Upper lobe of left lung (tissue), 6 donors: ENCODE results near the gene PTPRC. TPM values are rescaled to one million over a fixed set of nuclear protein-coding genes. Genes with fewer than 3 reads are reported as not detected.

Experiments used
- ATAC-seq, 2 donors: fragments of 200-7000 bp; cut with Tn5 transposase; one replicate each; pipeline ENCODE4 v1.9.1; 2022; ENCODE audit warnings: mild to moderate bottlenecking in 2 of 2, moderate library complexity in 2 of 2; ENCODE audit not compliant: low FRiP score in 2 of 2
- DNase-seq, 2 donors: peaks; one replicate each; pipeline ENCODE4 v3.0.0-alpha.2; 2019 to 2020
- H3K27ac ChIP-seq, 4 donors: fragments of 200-600 bp; sonication (generic); one replicate each; pipeline ENCODE4 v1.5.1; 2016 to 2019
- H3K27me3 ChIP-seq, 4 donors: fragments of 200-600 bp; sonication (generic); one replicate each; pipeline ENCODE4 v1.5.1; 2017 to 2019
- H3K36me3 ChIP-seq, 4 donors: fragments of 200-600 bp; sonication (generic); one replicate each; pipeline ENCODE4 v1.5.1; 2016 to 2019
- H3K4me1 ChIP-seq, 4 donors: fragments of 200-600 bp; sonication (generic); one replicate each; pipeline ENCODE4 v1.5.1; 2018 to 2019
- H3K4me3 ChIP-seq, 4 donors: fragments of 200-600 bp; sonication (generic); one replicate each; pipeline ENCODE4 v1.5.1; 2017 to 2019; ENCODE audit warnings: mild to moderate bottlenecking in 2 of 4, moderate library complexity in 1 of 4
- H3K9me3 ChIP-seq, 4 donors: fragments of 200-600 bp; sonication (generic); one replicate each; pipeline ENCODE4 v1.5.1; 2018 to 2019
- EP300 ChIP-seq, 4 donors: sonication (generic); formaldehyde crosslinking; IDR thresholded peaks; one replicate each; pipeline ENCODE4 v1.5.1; 2017; ENCODE audit warnings: antibody characterized with exemption in 4 of 4, control low read depth in 2 of 4
- POLR2A ChIP-seq, 4 donors: fragments of 450-650 bp; IDR thresholded peaks; one replicate each; pipeline ENCODE4 v1.5.1; 2016 to 2017; ENCODE audit warnings: antibody characterized with exemption in 4 of 4, mild to moderate bottlenecking in 2 of 4
- POLR2AphosphoS5 ChIP-seq, 2 donors: sonication (generic); formaldehyde crosslinking; IDR thresholded peaks; one replicate each; pipeline ENCODE4 v1.5.1; 2017; ENCODE audit warnings: antibody characterized with exemption in 2 of 2
- WGBS, 2 donors: methylation state at CpG; one replicate each; pipeline ENCODE4 v1.1.5; 2017 to 2018; 5-methylcytosine and 5-hydroxymethylcytosine counted together
- total RNA-seq, 6 donors: library from RNA; depleted of rRNA in 4 of 6; stranded (reverse); fragments of >200 nt in 4 of 6; gene quantifications; one replicate each; pipeline versions ENCODE4 v1.1.0 to v1.2.1, GENCODE V29; 2016 to 2021
- TF ChIP-seq, protein P1 (sequence below), 6 experiments: fragments of 450-650 bp in 4 of 6; fragments of 200-600 bp in 2 of 6; sonication (generic) in 2 of 6; IDR thresholded peaks; one replicate each; pipeline ENCODE4 v1.5.1; 2016 to 2019; ENCODE audit warnings: antibody characterized with exemption in 6 of 6
- donor health status: DM: no; HTN: no; CAD: no; lungs with moderate emphysema.
- donor health status: DM: no; HTN: yes; CAD: no; lungs with severe emphysema.

The PTPRC gene
- total RNA-seq, 6 donors from 2014 or later, result 70.2 to 171 (median 101) TPM

DNA sequence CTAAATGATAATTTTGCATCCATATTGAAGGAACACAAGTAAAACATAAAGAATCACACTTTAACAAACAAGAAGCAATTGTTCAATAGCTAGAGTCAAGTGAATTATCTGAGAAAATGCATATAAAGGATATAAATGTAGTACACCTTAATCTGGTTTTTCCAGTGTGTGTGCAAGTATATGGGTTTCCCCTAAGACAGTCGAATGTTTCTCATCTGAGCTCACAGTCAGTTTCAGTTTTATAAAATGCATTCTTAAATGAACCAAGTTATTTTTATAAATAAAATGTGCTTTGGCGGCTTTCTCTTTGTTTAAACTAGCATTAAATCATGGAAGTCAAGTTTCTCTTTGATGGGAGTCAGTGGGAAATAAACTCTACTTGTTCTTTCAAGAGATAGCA is 125.9 kb downstream of the PTPRC start:
- DNase-seq (no peak), ATAC-seq (no peak)
- H3K9me3 ChIP-seq, result no peaks in the 10 kb centered on the region
- H3K4me1 ChIP-seq, result peaks cover 0 to 7% (median 4%) of the 10 kb centered on the region in 4 donors
- TF ChIP-seq POLR2AphosphoS5 (IDR thresholded peaks at IDR 0.05), result no peak
- TF ChIP-seq, protein P1, sequence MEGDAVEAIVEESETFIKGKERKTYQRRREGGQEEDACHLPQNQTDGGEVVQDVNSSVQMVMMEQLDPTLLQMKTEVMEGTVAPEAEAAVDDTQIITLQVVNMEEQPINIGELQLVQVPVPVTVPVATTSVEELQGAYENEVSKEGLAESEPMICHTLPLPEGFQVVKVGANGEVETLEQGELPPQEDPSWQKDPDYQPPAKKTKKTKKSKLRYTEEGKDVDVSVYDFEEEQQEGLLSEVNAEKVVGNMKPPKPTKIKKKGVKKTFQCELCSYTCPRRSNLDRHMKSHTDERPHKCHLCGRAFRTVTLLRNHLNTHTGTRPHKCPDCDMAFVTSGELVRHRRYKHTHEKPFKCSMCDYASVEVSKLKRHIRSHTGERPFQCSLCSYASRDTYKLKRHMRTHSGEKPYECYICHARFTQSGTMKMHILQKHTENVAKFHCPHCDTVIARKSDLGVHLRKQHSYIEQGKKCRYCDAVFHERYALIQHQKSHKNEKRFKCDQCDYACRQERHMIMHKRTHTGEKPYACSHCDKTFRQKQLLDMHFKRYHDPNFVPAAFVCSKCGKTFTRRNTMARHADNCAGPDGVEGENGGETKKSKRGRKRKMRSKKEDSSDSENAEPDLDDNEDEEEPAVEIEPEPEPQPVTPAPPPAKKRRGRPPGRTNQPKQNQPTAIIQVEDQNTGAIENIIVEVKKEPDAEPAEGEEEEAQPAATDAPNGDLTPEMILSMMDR (IDR thresholded peaks at IDR 0.05), result no peak
- 36 to 45% methylated on average over 2 of the region's 2 CpGs for WGBS, 2 donors
- no peak overlapping the region for H3K4me3 ChIP-seq
- no peaks in the 10 kb centered on the region for H3K36me3 ChIP-seq
- H3K27me3 ChIP-seq, result no peaks in the 10 kb centered on the region
- no peak overlapping the region for H3K27ac ChIP-seq

DNA sequence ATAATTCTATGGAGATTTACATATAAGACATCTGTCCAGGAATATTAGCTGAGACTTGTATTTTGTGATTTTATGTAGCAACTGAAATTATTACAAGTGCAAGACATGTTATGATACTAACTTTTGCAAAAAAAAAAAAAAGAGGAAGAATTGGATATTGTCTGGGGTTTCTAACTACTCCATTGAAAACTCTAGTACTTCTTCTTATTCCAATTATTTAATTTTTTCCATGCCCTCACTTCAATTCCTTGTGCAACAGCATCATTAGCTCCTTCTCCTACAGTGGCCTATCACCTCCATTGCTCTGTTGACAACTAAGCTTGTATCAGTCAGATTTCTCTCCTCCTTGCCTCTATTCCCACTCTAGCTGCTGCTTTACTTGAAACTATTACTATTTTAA is 126.6 kb downstream of the PTPRC start:
- Histone ChIP-seq H3K36me3 (no peaks in the 10 kb centered on the region), H3K4me1 (peaks cover 0 to 7% (median 4%) of the 10 kb centered on the region in 4 donors), H3K9me3 (no peaks in the 10 kb centered on the region), H3K27ac (no peak overlapping the region), H3K27me3 (no peaks in the 10 kb centered on the region), H3K4me3 (no peak overlapping the region)
- TF ChIP-seq POLR2A (IDR thresholded peaks at IDR 0.05) (no peak), EP300 (IDR thresholded peaks at IDR 0.05) (no peak), POLR2AphosphoS5 (IDR thresholded peaks at IDR 0.05) (no peak)
- TF ChIP-seq, protein P1 (IDR thresholded peaks at IDR 0.05), result no peak
- DNase-seq, result no peak
- ATAC-seq, result no peak

DNA sequence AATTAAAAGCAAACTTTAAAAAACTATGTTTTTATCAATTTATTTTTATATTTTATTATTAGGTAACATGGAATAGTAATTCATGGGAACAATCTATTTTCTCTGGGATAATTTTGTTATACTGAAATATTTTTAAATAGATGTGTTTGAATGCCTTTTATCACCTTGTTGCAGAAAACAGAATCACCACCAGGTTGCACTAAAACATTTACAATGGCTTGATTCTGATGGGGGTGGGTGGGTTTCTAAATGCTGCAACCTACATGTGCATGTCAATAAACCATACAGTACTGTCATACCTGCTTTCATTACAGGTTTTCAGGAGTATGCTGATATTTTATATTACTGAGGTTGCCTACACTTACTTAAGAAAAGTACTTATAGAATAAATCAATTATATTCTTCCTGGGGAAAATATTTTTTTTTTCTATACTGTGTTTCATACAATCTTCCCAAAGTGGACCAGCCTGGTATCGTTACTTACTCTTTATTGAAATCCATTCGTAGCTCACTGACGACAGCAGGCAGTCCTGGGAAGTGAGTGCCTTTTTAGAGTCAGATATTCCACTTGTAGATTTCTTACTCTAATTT is 132.8 kb downstream of the PTPRC start:
- H3K27ac ChIP-seq, result no peak overlapping the region
- TF ChIP-seq EP300 (IDR thresholded peaks at IDR 0.05) (no peak), POLR2AphosphoS5 (IDR thresholded peaks at IDR 0.05) (no peak)
- TF ChIP-seq, protein P1 (IDR thresholded peaks at IDR 0.05), result peak; percentile 28 to 52 (median 40)
- 74 to 85% methylated on average over 3 of the region's 3 CpGs for WGBS, 2 donors
- DNase-seq (no peak), ATAC-seq (no peak)
- no peaks in the 10 kb centered on the region for H3K36me3 ChIP-seq
- H3K4me1 ChIP-seq, result peaks cover 0 to 8% (median 2%) of the 10 kb centered on the region in 4 donors
- no peaks in the 10 kb centered on the region for H3K9me3 ChIP-seq
- H3K4me3 ChIP-seq, result no peak overlapping the region
- H3K27me3 ChIP-seq, result no peaks in the 10 kb centered on the region

DNA sequence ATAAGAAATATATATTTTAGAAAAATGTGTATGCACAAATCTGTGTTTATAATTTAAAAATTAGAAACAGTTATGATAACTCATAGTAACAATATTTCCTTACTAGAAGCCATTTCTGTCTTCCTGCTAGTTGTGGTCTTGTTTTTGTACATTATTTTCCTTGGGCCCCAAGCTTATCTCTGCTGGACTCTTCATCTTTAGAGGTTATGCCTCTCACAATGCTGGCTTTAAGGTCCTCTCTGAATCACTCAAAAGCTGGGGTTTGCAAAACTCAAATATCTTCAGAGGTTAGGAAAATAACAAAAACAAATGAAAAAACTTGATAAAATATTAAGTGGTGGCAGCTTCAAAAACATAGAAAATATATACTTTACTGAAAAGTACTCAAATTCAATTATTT is 133.8 kb downstream of the PTPRC start:
- Histone ChIP-seq H3K9me3 (no peaks in the 10 kb centered on the region), H3K27ac (no peak overlapping the region), H3K4me1 (peaks cover 0 to 18% (median 5%) of the 10 kb centered on the region in 4 donors), H3K4me3 (no peak overlapping the region), H3K27me3 (no peaks in the 10 kb centered on the region), H3K36me3 (no peaks in the 10 kb centered on the region)
- no peak for DNase-seq
- TF ChIP-seq POLR2AphosphoS5 (IDR thresholded peaks at IDR 0.05) (no peak), EP300 (IDR thresholded peaks at IDR 0.05) (no peak), POLR2A (IDR thresholded peaks at IDR 0.05) (no peak)
- TF ChIP-seq, protein P1 (IDR thresholded peaks at IDR 0.05), result no peak
- no peak for ATAC-seq

DNA sequence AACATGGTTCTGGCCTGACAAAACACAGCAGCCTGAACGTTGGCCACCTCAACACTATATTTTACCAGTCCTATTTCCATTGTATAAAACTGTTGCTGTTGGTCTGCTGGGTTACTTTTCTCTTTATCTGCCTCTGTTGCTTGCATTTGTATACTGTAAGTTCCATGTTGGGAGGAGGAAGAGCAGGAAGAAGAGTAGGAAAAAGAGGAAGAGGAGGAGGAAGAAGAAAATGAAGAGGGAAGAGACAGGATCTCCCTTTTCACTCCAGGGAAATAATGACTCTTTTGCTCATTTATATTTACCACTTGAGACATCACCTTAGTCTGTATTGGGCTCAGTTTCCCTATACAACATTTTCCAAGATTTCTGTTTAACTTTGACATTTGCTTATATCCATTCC is 134.2 kb downstream of the PTPRC start:
- Histone ChIP-seq H3K36me3 (no peaks in the 10 kb centered on the region), H3K4me1 (peaks cover 0 to 22% (median 5%) of the 10 kb centered on the region in 4 donors), H3K27ac (no peak overlapping the region), H3K4me3 (no peak overlapping the region), H3K27me3 (no peaks in the 10 kb centered on the region), H3K9me3 (no peaks in the 10 kb centered on the region)
- no peak for ATAC-seq
- no peak for DNase-seq
- 61 to 80% methylated on average over 1 of the region's 1 CpG for WGBS, 2 donors
- TF ChIP-seq POLR2A (IDR thresholded peaks at IDR 0.05) (no peak), POLR2AphosphoS5 (IDR thresholded peaks at IDR 0.05) (no peak), EP300 (IDR thresholded peaks at IDR 0.05) (no peak)
- TF ChIP-seq, protein P1 (IDR thresholded peaks at IDR 0.05), result no peak
